Activated T-cell treated with anti-CD3 and anti-CD28 coated beads, Interleukin-2, amount 50 U/mL, for 24 hours (primary cell): ENCODE results near the gene IFI27.

Experiments used
- DNase-seq: peaks from one replicate; pipeline ENCODE4 v3.0.0-alpha.2; 2020
- H3K27ac Mint-ChIP-seq: 2 replicates; pipeline ENCODE4 v1.8.0; 2020; ENCODE audit warnings: mild to moderate bottlenecking, mixed read lengths
- H3K27me3 Mint-ChIP-seq: 2 replicates; pipeline ENCODE4 v1.8.0; 2020; ENCODE audit warnings: mixed read lengths
- H3K36me3 Mint-ChIP-seq: 2 replicates; pipeline ENCODE4 v1.8.0; 2020; ENCODE audit warnings: low read depth, mixed read lengths
- H3K4me1 Mint-ChIP-seq: 2 replicates; pipeline ENCODE4 v1.8.0; 2020; ENCODE audit warnings: low read depth, mixed read lengths
- H3K4me3 Mint-ChIP-seq: 2 replicates; pipeline ENCODE4 v1.8.0; 2020; ENCODE audit warnings: mild to moderate bottlenecking, moderate library complexity, mixed read lengths
- H3K9me3 Mint-ChIP-seq: 2 replicates; pipeline ENCODE4 v1.8.0; 2020; ENCODE audit warnings: mixed read lengths

Gene IFI27

DNA sequence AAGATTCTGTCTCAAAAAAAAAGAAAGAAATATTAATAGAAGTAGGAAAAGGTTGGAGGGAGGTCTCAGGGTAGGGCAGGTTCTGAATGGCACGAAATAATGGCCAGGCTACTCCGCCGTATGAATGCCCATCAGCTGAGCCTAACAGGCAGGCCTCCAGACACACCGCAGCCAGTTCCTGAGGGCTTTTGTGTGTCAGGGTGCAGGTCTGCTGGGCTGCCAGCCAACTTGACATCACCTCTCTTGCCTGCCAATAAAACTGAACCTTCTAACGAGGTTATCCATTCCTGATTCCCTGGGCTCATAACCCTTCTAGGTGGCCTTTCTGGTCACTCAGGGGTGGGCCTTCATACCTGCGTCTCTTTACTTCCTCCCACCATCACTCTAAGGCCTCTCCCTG lies 3.0 kb downstream of the IFI27 start:
- Mint-ChIP-seq H3K4me1 (no peaks in the 10 kb centered on the region), H3K4me3 (no peak overlapping the region), H3K27ac (no peak overlapping the region), H3K9me3 (no peaks in the 10 kb centered on the region), H3K36me3 (no peaks in the 10 kb centered on the region), H3K27me3 (peaks cover 18% of the 10 kb centered on the region)
- no peak for DNase-seq

- no peaks in the 10 kb centered on the region for H3K9me3 Mint-ChIP-seq
- no peaks in the 10 kb centered on the region for H3K4me1 Mint-ChIP-seq
- no peak for DNase-seq
- no peaks in the 10 kb centered on the region for H3K36me3 Mint-ChIP-seq
- peaks cover 18% of the 10 kb centered on the region for H3K27me3 Mint-ChIP-seq
- no peak overlapping the region for H3K27ac Mint-ChIP-seq
- no peak overlapping the region for H3K4me3 Mint-ChIP-seq
These were observed 3.5 kb downstream of the IFI27 start for GRCh38 chr14:94113908-94114588.

GRCh38 chr14:94114589-94115057 lies 4.1 kb downstream of the IFI27 start:
- Mint-ChIP-seq H3K4me3 (no peak overlapping the region), H3K27ac (no peak overlapping the region), H3K9me3 (no peaks in the 10 kb centered on the region), H3K36me3 (no peaks in the 10 kb centered on the region), H3K4me1 (no peaks in the 10 kb centered on the region), H3K27me3 (peaks cover 18% of the 10 kb centered on the region)
- DNase-seq = no peak

DNA sequence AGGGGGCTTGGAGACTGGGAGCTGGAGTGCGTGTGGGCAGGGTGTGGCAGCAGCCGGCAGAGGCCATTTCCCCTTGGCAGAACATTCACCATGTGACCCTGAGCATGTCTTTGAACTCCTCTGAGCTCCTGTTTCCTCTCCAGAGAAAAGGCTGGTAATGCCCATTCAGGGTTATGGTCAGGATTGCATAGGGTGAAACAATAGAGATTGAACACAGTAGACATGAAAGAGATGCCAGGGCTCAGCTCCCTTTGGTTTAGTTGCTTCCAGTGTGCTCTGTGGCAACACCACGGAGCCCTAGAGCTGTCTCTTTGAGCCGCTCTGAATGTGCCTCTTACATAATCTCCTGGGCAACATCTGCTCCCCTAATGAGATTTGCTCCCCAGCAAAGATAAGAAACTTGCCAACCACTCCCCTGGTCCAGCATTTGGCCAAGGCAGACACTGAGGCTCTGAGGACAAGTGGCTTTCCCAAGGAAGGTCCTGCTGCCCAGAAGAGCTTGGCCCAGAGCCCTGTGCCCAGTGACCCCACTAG lies 4.6 kb downstream of the IFI27 start:
- no peaks in the 10 kb centered on the region for H3K36me3 Mint-ChIP-seq
- H3K4me1 Mint-ChIP-seq = no peaks in the 10 kb centered on the region
- H3K4me3 Mint-ChIP-seq = no peak overlapping the region
- peaks cover under 1% of the 10 kb centered on the region for H3K9me3 Mint-ChIP-seq
- H3K27ac Mint-ChIP-seq = no peak overlapping the region
- H3K27me3 Mint-ChIP-seq = peaks cover 18% of the 10 kb centered on the region
- no peak for DNase-seq

- Mint-ChIP-seq H3K4me3 (no peak overlapping the region), H3K27ac (no peak overlapping the region), H3K4me1 (no peaks in the 10 kb centered on the region), H3K9me3 (peaks cover 5% of the 10 kb centered on the region), H3K27me3 (peaks cover 21% of the 10 kb centered on the region), H3K36me3 (no peaks in the 10 kb centered on the region)
- no peak for DNase-seq
These were observed 5.1 kb downstream of the IFI27 start for GRCh38 chr14:94115631-94116030.

DNA sequence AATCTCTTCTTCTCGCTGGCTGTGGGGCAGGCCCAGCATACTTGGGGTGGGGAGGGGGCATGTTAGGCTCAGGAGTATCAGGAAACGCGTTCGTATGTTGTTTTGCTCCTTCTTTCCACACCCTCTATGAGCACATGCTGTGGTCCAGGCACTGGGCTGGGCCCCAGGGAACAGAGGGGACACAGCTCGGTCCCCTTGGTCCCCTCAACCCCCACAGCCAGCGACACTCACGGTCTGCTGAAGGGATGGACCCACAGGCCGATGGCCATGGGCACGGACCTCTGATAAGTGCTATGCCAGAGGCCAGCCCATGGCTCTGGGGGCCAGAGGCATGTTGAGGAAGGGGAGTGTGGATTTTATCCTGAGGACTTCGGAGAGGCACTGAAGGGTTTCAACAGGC lies 6.2 kb downstream of the IFI27 start:
- H3K27me3 Mint-ChIP-seq = peaks cover 26% of the 10 kb centered on the region
- DNase-seq = no peak

GRCh38 chr14:94117856-94118255 lies 7.3 kb downstream of the IFI27 start:
- Mint-ChIP-seq H3K27ac (no peak overlapping the region), H3K4me3 (no peak overlapping the region), H3K27me3 (peaks cover 26% of the 10 kb centered on the region), H3K9me3 (peaks cover 10% of the 10 kb centered on the region), H3K4me1 (no peaks in the 10 kb centered on the region), H3K36me3 (no peaks in the 10 kb centered on the region)
- no peak for DNase-seq

More for the DNA sequence above, 6.2 kb downstream of the IFI27 start:
- Mint-ChIP-seq H3K4me1 (no peaks in the 10 kb centered on the region), H3K36me3 (no peaks in the 10 kb centered on the region), H3K9me3 (peaks cover 10% of the 10 kb centered on the region), H3K27ac (no peak overlapping the region), H3K4me3 (no peak overlapping the region)

DNA sequence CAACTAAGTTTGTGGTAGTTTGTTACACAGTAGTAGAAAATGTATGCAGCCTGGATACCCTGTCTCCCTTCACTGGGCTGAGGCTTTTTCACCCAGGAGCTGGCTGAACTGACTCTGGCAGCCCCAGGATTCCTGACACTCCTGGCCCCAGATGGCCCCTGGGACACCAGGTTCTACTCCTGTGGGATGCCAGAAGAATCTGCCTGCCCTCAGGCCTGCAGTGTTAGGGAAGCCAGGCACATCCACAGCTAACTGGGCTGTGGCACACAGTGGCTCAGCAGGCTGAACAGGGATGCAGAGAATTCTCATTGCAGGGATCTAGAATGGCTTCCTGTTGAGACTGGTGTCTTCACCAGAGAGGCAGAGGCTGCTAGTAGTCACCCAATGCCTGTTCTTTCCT lies 8.5 kb downstream of the IFI27 start:
- Mint-ChIP-seq H3K4me1 (no peaks in the 10 kb centered on the region), H3K27ac (no peak overlapping the region), H3K27me3 (peaks cover 26% of the 10 kb centered on the region), H3K9me3 (peaks cover 10% of the 10 kb centered on the region), H3K4me3 (no peak overlapping the region), H3K36me3 (no peaks in the 10 kb centered on the region)
- DNase-seq = no peak

DNA sequence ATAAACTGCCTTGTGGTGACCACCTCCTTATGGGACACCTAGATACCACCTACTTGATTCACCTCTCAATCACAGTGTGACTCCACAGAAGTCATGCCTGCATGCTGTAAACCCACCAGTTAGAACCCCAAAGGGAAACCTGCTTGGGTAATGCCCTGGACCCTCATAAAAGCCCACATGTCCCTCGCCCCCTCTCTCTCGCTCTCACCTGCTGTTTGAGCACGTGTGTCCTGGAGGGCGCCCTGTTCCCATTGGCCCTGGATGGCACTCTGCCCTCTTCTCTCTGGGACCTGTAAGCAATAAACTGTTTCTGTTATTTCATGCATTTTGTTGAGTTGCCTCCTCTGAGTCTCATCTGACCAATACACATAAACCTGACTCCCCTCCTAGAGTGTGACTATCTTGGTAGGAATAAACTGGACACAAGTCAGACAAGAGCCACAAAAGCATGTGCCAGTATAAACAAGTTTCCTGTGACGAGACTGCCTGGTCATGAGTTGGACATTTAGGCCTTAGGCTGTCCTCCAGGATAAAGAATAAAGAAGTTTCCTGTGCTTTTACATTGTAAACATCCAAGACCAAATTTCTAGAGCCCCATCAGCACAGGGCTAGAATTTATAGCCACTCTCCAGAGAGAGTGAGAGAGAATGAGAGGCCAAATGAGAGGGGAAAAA lies 10.3 kb downstream of the IFI27 start:
- H3K4me3 Mint-ChIP-seq = no peak overlapping the region
- peaks cover 20% of the 10 kb centered on the region for H3K27me3 Mint-ChIP-seq
- DNase-seq = no peak
- no peak overlapping the region for H3K27ac Mint-ChIP-seq
- no peaks in the 10 kb centered on the region for H3K36me3 Mint-ChIP-seq
- H3K9me3 Mint-ChIP-seq = peaks cover 10% of the 10 kb centered on the region
- no peaks in the 10 kb centered on the region for H3K4me1 Mint-ChIP-seq

DNA sequence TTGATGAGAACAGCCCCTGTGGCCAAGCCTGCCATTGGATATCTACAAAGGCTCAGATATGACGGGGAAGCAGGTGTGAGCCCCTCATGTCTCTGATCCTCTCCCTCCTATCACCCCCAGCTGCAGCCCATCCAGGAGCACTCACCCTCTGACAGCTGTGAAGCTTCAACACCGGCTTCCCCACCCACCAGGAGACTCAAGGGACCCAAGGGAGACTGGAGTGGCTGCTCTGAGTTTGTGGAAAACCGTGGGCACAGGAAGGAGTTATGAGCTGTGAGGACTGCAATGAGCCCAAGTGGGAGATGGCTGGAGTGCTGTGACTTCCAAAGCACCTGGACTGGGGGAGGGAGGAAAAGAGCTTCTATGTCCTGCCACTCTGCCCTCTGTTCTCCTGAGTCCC lies 10.9 kb downstream of the IFI27 start:
- H3K27ac Mint-ChIP-seq = no peak overlapping the region
- H3K27me3 Mint-ChIP-seq = peaks cover 16% of the 10 kb centered on the region
- H3K36me3 Mint-ChIP-seq = no peaks in the 10 kb centered on the region
- H3K4me3 Mint-ChIP-seq = no peak overlapping the region
- DNase-seq = no peak
- peaks cover 10% of the 10 kb centered on the region for H3K9me3 Mint-ChIP-seq
- no peaks in the 10 kb centered on the region for H3K4me1 Mint-ChIP-seq

GRCh38 chr14:94122438-94122837 lies 11.9 kb downstream of the IFI27 start:
- H3K27ac Mint-ChIP-seq = no peak overlapping the region

DNA sequence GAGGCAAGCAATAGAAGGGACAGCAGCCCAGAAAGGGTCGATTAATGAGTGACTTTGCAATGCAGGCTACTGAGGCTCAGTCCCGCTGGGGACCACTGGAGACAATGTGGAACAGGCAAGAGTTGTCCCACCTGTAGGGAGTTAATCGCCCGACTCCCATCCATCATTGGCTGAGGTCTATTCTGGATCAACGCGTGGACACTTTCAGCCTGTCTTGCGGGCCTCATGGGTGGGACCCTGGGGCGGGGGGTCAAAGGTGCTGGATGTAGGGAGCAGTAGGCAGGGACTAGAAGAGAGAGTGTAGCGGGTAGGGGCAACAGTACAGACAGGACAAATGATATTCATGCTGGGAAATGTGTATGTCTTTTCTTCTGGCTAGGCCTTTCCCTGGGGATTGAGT lies 12.8 kb downstream of the IFI27 start:
- Mint-ChIP-seq H3K36me3 (no peaks in the 10 kb centered on the region), H3K27me3 (peaks cover 8% of the 10 kb centered on the region), H3K27ac (no peak overlapping the region), H3K4me1 (no peaks in the 10 kb centered on the region), H3K9me3 (peaks cover 10% of the 10 kb centered on the region), H3K4me3 (no peak overlapping the region)
- DNase-seq = peak; percentile 20

More at GRCh38 chr14:94122438-94122837, 11.9 kb downstream of the IFI27 start:
- H3K4me1 Mint-ChIP-seq = no peaks in the 10 kb centered on the region
- peaks cover 10% of the 10 kb centered on the region for H3K9me3 Mint-ChIP-seq
- H3K36me3 Mint-ChIP-seq = no peaks in the 10 kb centered on the region
- DNase-seq = no peak
- peaks cover 8% of the 10 kb centered on the region for H3K27me3 Mint-ChIP-seq
- H3K4me3 Mint-ChIP-seq = no peak overlapping the region

DNA sequence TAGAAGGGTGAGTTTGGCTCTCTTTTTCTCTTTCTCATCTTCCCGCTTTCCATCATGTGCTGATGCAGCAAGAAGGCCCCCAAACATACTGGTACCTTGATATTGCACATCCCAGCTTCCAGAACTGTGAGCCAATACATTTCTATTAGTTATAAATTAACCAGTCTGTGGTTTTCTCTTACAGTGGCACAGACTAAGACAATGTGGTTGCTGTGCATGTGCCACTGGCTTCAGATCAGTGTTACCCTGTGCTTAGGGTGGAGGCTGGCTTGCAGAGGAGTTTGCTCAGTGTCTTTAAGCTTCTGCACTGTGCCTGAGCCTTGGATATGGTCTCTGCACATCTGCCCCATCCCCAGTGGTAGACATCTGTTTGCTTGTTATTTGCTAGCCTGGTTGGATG lies 13.3 kb downstream of the IFI27 start:
- H3K4me3 Mint-ChIP-seq = no peak overlapping the region
- peaks cover 10% of the 10 kb centered on the region for H3K9me3 Mint-ChIP-seq
- DNase-seq = no peak
- no peak overlapping the region for H3K27ac Mint-ChIP-seq
- peaks cover 8% of the 10 kb centered on the region for H3K27me3 Mint-ChIP-seq
- H3K36me3 Mint-ChIP-seq = no peaks in the 10 kb centered on the region
- peaks cover 6% of the 10 kb centered on the region for H3K4me1 Mint-ChIP-seq

DNA sequence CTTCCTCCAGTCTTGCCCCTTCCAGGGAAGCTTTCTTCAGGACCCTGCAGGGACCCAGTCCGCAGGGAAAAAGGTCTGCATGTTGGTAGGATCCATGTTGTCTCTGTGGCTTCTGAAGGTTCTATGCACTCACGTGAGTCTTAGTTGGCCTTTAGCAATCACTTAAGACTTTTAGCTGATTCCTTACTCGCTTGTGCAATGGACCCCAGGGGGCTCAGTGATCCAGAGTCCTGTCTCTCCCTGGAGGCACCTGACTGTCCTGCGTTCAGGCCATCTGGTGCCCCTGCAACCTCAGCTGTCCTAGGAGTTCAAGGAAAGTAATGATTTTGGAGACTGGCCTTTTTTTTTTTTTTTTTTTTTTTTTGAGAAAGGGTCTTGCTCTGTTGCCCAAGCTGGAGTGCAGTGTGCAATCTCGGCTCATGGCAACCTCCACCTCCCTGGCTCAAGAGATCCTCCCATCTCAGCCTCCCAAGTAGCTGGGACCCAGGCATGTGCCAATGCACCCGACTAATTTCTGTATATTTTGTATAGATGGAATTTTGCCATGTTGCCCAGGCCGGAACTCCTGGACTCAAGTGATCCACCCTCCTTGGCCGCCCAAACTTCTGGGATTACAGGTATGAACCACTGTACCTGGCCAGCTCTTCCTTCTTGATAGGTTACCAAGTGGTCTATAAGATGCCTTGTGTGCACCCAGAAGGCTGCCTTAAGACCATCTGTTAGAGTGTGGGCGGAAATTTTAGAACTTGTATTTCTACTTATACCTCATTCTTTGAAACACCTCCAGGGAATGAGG lies 14.2 kb downstream of the IFI27 start:
- Mint-ChIP-seq H3K4me3 (no peak overlapping the region), H3K27ac (no peak overlapping the region), H3K9me3 (peaks cover 10% of the 10 kb centered on the region), H3K36me3 (no peaks in the 10 kb centered on the region), H3K27me3 (peaks cover 8% of the 10 kb centered on the region), H3K4me1 (peaks cover 9% of the 10 kb centered on the region)
- DNase-seq = peak; percentile 11
